HT1080 (cell line): ENCODE data around the gene NUDCD2. TPM values are rescaled to one million over a fixed set of nuclear protein-coding genes. Genes with fewer than 3 reads are reported as not detected.

ENCODE experiments used
- DNase-seq: peaks from one replicate; pipeline ENCODE4 v3.0.0-alpha.2; 2015; ENCODE audit warnings: low read depth
- polyA plus RNA-seq, 2 experiments: library from polyadenylated mRNA; depleted of rRNA; stranded (reverse); fragments of >200 nt; gene quantifications; 2 replicates each; pipeline ENCODE4 v1.2.3, GENCODE V29; 2015
- total RNA-seq: library from RNA; depleted of rRNA; stranded (reverse); fragments of >200 nt; shearing (Covaris generic); gene quantifications from 2 replicates; pipeline ENCODE4 v1.2.3, GENCODE V29; 2014; rRNA removed

The NUDCD2 gene, protein sequence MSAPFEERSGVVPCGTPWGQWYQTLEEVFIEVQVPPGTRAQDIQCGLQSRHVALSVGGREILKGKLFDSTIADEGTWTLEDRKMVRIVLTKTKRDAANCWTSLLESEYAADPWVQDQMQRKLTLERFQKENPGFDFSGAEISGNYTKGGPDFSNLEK
- 23.2 and 27.6 TPM in 2 replicates for total RNA-seq
- polyA plus RNA-seq (2015; cell fraction: cytosol; rRNA removed): 11.1 and 14.0 TPM in 2 replicates
- 13.9 and 15.8 TPM in 2 replicates for polyA plus RNA-seq (2015; cell fraction: nucleus; rRNA removed)

DNA sequence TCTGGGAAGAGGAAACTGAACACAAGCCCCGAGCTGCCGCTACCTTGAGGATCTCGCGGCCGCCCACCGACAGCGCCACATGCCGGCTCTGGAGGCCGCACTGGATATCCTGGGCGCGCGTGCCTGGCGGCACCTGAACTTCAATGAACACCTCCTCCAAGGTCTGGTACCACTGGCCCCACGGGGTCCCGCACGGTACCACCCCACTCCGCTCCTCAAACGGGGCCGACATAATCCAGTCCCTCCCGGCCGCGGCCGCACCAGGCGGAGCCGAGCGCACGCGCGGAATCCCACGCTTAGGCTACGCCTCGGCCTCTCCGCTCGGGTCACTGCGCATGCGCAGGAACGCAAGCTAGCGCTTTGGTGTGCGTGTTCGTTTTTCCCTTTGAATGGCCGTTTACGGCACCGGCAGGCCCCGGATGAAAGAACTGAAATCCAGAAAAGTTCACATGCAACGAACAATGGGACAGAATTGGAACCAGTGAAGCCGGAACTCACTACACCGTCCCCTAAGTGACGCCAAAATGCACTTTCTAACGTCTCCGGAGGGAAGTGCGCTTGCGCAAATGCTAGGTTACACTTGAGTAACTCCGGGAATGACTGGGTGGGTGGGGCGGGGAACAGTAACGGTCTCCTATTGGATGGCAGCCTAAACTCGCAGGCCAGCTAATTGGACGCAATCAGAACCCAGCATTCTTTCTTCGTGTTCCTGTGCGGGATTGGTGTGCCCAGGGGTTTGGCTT is at the start of gene NUDCD2:
TSS of gene NUDCD2 (minus strand) at position 284 of the 743 bp plus-strand sequence. CDS start at position 232, 52 bp downstream.
- peak; percentile 95 for DNase-seq

DNA sequence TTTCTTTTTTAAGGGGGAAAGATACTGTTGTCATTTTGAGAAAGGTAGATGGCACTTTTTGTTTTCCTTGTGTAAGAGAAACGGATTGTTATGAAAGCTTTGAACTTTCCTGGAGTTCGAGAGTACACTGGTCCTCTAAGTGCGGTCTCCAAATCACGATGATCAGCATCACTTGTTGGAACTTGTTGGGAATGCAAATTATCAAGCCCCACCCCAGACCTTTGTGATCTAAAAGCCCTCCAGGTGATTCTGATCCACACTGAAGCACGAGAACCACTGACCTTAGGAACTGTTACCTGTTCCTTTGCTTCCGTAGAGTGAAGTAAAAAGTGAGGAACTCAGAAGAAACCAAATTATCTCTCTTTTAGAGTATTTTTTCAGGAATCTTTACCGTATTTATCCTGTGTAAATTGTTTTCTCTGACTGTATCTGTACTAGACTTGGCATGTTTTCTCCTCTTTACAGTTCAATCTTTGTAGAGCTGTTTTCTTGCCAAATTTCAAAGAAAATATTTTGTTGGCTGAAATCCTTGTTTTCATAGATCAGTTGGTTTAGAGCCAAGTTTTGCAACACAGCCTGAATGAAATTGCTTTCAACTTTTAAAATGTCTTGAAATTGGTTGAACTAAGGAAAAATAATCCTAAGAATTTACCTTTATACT is 49.5 kb upstream of the NUDCD2 start:
- no peak for DNase-seq

DNA sequence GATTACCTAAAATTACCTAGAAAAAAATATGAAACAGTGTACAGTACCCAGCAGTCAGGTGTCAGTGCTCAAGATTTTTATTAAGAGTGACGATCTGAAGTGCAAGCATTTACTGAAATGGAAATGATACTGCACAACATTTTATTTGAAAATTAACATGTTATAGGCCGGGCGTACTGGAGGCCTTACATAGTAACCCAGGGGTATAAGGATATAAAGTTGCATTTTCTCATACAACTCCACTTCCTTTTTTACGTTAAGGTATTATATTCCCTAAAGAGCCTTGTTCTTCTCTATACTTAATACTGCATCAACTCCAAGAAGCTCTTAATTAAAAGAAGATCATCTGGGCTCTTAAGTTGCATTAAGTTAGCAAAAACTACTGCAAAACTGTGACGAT is 48.9 kb upstream of the NUDCD2 start:
- no peak for DNase-seq

DNA sequence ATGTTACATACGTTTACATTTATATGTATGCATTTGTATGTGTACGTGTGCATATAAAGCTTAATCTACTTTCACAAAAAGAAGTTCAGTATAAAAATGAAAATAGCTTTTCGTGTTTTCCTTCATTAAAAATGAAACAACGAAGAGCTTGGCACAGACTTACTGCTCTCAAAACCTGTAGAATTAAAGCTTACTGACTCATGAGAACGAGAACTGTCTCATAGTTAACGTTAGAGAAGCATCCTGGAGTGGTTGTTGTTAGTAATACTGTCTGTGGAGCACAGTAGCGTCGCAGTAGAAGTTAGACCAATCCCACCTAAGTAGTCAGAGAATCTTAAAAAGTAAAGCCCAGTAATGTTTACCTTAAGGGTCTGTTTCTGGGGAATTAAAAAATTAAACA is 46.8 kb upstream of the NUDCD2 start:
- DNase-seq: peak; percentile 20

DNA sequence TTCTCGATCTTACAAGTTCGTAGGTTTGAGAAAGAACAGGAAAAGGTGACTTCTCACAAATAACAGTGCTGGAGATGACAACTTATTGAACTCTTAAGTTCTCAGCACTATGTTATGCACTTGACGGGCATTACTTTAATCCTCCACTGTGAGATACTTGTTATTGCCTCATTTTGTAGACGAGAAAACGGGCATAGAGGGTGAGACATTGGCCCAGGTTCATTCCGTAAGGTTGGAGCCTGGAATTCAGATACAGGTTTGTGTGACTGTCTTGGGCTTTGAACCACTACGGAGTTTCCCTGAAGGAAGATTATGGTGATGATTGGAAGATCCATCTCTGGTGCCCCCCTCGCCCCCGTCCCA is 46.2 kb upstream of the NUDCD2 start:
- DNase-seq: no peak

DNA sequence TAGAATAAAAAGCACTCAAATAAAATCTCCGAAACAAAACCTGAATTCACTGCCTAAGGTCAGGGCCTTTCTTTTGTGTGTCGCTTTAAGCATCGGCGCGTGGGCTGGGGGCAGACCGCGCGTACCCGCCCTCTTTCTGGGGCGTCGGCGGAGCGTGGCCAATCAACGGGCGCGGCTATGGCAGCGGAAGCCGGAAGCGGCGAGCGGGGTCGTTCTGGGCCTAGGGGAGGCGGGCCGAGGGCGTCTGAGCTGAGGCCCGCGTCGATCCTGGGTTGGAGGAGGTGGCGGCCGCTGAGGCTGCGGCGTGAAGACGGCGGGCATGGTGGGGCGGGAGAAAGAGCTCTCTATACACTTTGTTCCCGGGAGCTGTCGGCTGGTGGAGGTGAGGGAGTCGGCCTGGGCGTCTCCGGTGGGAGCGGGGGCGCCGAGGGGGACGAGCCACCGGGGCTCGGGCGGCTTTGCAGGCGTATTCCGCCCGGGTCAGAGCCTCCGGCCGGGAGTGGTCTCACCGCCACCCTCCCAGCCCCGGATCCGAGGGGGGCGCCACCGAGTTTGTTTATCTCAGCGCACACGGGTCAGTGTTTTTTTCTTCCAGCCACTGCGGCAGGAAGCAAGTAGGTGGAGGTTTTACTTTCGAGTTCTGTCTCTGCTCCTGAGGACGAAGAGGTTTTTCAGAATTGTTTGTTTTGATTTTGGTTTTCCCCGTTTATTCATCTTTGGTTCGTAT is 45.6 kb upstream of the NUDCD2 start, which contains the start of gene MAT2B:
TSS of gene MAT2B (plus strand) at position 252 of the 727 bp plus-strand sequence. CDS start at position 320, 68 bp downstream.
- DNase-seq: peak; percentile 96

DNA sequence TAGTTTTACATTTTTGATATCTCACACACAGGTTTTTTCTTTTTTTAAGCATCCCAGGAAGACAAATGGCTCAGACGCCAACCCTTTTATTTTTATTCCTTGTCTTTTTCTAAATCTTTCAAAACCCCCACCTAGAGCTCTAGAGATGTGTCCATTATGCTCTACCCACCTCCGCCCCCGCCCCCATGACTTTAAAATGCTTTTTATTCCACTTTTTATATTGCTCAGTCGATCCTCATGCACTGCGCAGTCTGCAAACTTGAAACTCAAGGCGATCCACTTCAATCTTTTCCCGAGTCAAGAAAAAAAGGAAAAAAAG is 45.1 kb upstream of the NUDCD2 start:
- DNase-seq: no peak

DNA sequence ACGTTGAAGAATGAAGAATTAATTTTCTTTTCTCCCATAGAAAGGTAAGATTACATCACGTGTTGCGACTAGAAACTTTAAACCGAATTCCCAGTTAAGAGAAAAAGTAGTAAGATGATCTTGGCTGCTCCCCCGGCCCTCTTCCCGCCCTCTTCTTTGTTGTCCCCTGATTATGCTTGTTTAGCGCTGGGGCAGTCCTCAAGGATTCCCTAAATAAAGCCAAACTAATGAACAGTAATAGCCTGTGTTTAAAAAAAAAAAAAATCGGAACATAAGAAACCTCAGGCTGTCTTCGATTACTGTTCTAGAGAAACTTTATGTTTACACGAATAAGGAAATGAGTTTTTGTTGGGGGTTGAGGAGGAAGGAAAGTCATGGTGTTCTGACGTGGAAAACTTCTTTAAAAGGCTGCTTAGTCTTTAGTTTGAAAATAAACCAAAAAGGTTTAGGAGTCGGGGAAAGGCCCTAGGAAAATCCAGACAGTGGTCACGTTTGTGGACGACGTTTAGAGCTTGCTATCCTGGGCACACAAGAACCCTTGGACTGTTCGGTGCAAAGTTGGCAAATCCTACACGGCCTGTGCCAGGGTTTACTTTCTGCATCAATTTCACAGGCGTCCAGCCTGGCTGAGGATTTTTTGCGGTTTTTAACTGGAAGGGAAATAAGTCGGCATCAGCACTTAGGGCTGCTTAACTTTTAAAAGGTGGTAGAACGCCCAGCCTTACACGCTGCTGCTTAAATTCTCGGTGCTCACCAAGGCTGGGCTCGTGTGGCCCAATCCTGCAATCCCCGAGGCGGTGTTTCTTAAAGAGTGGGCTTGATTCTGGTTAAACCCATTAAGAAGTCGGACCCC is 44.4 kb upstream of the NUDCD2 start:
- DNase-seq: peak; percentile 56

DNA sequence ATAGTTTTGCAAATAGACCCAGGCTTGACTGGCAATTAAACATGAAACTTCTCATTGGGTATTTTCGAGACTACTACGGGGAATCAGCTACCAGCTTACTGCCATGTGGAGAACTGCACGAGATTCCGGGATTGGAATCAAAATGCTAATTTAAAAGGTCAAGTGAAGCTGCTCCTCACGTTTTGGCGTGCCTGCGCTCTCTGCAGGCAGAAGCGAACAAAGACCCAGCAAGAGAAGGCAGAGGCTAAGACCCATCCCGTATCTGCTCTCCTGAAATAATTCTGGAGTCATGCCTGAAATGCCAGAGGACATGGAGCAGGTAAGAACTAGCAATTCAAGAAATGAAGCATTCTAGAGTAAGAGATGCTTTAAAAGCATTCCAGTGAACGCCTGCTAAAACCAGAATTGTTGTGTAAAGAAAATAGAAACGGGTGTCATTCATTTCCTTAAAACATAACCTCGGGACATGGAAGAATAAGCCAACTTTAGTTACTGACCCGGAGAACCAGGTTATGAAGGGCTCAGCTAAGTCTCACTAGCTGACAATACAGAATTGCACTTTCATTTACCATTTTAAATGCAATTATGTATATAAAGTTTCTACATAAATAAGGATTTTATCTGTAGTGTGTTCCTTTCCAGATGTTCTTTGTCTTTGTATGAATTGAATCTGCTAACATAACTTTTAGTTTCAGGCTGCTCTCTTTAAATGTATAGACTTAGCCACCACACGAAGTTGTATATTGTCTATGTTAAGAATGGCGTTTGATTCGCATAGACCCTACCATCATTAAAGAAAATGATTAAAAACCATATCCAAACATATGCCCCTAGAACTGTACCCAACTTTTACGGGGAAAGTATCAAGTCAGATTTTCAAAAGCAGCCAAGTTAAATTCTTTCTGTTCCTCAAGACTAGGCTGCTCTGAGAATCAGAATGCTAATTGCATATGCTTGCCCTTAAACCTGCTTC is 43.5 kb upstream of the NUDCD2 start:
- DNase-seq: no peak

DNA sequence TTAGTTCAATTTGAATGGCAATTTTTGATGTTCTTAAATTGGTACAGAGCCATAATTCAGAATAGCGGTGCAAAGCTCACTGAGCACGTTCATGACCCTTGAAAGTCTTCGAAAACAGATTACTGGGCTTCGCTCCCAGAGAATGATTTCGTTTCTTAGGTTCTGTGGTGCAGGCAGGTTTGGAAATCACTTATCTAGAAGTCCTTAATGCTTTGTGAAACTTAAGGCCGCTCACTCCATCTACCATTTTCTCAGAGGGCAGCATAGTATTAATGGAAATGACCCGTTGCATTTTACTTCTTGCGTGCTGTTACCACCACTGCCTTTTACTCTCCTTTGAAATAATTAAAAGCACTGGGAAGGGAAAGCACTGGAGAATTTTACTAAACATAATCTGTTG is 42.6 kb upstream of the NUDCD2 start:
- DNase-seq: no peak

DNA sequence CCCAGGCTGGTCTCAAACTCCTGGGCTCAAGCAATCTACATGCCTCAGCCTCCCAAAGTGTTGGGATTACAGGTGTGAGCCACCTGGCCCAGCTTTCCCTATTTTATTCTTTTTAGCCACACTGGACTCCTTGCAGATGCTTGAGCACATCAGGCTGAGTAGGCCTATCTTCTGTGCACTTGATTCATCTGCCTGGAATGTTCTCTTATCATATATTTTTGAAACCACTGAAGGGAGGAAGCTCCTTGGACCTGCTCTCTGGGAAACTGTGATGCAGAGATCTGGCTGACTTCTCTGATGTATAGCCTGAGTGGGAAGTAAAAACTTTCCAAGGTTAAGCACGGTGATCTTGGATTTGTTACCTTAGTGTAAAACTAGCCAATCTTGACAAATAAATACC is 39.0 kb upstream of the NUDCD2 start:
- peak; percentile 66 for DNase-seq

DNA sequence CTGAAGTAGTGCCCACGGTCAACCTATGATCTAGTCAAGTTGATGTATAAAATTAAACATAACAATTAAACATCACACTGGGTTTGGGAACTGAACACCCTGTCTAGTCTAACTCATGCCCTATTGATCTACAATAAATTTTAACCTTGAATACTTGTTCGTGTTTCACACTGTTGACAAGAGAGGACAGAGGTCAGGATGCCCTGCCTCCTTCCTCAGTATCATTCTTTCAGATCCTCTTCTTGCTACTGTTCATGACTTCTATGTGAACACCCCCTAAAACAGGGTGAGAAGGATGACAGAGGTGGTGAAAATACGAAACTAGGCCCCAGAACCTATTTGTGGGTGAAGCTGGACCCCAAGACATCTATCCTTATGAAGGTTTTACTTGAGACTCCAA is 37.4 kb upstream of the NUDCD2 start:
- no peak for DNase-seq

DNA sequence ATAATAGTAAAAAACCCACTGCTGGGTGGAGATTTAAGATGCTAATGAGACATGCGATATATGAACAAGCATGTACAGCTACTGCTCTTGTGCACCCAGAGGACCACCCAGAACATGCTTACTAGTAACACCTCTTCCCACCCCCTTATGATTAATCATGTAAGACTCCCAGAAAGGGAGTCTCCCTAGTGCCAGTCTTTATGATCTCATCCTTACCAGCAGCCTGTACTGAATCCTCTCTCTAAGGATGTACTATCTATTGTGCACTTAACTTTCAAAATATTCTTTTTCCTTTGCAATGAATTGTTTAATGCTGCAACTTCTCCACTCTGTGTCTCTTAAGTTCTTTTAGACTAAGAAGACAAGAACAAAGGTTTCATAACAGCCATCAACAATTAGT is 36.4 kb upstream of the NUDCD2 start:
- DNase-seq: peak; percentile 71

DNA sequence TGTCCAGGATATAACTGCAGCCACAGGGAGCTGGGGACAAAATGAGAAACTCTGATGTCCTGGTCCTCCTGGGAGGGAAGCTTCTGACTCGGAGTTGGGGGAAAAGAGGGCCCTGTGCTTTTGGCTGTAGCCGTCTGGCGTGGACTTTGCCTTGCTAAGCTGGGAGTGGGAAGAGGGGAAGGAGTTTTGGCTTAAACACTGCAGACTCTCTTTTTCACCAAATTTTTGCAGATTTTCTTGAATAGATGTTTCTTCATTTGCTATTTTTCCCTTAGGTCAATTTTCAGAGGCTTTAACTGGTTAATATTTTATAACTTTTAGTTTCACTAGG is 29.8 kb upstream of the NUDCD2 start:
- DNase-seq: no peak

DNA sequence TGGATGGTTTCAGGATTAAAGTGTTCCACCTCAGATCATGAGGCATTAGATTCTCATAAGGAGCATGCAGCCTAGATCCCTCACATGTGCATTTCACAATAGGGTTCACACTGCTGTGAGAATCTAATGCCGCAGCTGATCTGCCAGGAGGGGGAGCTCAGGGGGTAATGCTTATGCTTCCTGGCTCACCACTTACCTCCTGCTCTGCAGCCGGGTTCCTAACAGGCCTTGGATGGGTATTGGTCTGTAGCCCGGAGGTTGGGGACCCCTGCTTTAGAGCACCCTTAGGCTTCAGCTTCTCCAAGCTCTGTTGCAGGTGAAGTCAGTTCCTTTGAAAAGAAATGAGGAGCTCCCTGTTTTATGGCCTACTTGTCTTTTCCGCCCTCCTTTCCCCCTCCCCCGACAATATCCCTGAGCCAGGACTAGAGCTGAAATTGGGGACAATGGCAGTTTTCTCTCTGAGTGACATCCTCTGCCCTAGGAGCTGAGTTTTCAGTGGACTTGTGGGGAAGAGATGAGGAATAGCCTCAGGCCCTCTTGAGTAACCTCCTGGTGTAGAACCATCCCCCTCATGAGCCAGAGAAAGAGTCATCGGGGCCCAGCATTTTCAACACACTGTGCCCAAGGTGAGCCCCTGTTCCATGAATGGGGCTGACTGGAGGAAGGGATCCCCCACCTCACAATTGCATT is 29.3 kb upstream of the NUDCD2 start:
- peak; percentile 27 for DNase-seq

DNA sequence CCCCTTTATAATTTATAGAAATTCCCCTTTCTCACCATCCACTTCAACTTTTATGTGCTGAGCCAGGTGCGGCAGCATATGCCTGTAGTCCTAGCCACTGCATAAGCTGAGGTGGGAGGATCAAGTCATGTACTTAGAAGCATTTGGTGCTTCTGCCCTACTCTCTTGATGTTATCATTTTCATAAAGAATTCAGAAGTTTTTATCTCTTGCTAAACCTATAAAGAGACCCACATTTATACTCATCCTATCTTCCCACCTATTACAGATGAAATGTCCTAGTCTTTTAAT is 19.0 kb upstream of the NUDCD2 start:
- DNase-seq: no peak

DNA sequence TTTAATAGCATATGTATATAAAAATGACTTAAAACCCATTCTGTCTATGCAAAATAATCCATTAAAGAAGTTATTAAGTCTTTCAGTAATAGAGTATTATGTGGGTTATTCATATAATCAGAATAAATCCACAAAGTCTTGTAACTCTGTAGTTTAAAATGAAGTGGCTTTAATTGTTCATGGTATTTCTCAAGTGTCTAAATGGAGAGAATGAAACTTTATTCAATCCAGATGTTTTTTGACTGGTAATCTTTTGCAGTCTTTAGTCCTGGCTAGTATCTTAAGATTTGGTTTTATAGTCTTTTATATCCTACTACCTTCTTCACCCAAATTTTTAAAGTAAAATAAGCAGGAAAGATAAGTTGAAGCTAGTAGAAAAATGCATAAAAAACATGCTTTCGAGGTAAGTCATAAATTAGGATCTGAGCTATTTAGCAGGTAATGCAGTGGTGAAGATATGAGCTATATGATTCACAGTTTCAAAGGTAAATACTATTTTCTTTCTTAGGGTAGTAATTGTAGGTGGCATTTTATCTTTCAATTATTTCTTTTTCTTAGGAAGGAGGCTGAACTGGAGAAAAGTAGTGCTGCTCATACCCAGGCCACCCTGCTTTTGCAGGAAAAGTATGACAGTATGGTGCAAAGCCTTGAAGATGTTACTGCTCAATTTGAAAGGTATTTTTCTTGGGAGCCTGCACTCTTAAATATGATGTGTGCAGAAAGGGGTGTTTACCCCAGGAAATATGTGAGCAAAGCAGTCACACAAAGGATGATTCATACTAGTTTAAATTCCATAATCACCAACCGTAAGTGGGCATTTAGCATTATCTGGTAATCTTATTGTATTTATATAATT is 18.5 kb upstream of the NUDCD2 start:
- peak; percentile 49 for DNase-seq

DNA sequence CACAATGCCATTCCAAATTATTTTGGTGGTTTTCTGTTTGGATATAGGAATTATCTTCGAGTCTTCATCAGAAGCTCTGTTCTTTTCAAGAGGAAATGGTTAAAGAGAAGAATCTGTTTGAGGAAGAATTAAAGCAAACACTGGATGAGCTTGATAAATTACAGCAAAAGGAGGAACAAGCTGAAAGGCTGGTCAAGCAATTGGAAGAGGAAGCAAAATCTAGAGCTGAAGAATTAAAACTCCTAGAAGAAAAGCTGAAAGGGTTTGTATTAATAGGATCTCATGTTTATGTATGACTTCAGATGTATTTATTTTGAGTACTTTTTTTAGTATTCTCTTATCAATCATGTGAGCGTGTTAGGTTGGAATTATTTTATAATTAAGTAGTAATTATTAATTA is 15.5 kb upstream of the NUDCD2 start:
- DNase-seq: no peak
